Neural cell (in vitro differentiated cells): ENCODE results near the gene LIG1.

Experiments used
- CTCF ChIP-seq: fragments of 450-650 bp; IDR thresholded peaks from 2 replicates; pipeline ENCODE4 v1.5.1; 2014; ENCODE audit warnings: antibody characterized with exemption, mild to moderate bottlenecking, moderate library complexity; ENCODE audit not compliant: poor library complexity, severe bottlenecking
- EZH2 ChIP-seq: fragments of 200-600, 300-800 bp; shearing (Covaris generic), sonication (generic); IDR thresholded peaks from 2 replicates; pipeline ENCODE4 v1.6.1; 2014; ENCODE audit warnings: antibody characterized with exemption, low read length, borderline replicate concordance, mild to moderate bottlenecking; ENCODE audit not compliant: insufficient read depth, poor library complexity, severe bottlenecking
- POLR2AphosphoS5 ChIP-seq: IDR thresholded peaks from 2 replicates; pipeline ENCODE4 v1.6.1; 2012
- RAD21 ChIP-seq: fragments of 450-650 bp; conservative IDR thresholded peaks from 2 replicates; pipeline ENCODE4 v1.6.1; 2014; ENCODE audit warnings: antibody characterized with exemption, mild to moderate bottlenecking, moderate library complexity
- TAF1 ChIP-seq: IDR thresholded peaks from 2 replicates; pipeline ENCODE4 v1.6.1; 2012; ENCODE audit warnings: low read depth

GRCh38 chr19:48213959-48214358 lies 43.8 kb upstream of the LIG1 start:
- TF ChIP-seq CTCF = no peak
- TF ChIP-seq RAD21 = no peak
- no peak for TF ChIP-seq TAF1
- peak; percentile 68 for TF ChIP-seq POLR2AphosphoS5
- TF ChIP-seq EZH2 = no peak
